ENCODE results near the gene EIF3D.

DNA sequence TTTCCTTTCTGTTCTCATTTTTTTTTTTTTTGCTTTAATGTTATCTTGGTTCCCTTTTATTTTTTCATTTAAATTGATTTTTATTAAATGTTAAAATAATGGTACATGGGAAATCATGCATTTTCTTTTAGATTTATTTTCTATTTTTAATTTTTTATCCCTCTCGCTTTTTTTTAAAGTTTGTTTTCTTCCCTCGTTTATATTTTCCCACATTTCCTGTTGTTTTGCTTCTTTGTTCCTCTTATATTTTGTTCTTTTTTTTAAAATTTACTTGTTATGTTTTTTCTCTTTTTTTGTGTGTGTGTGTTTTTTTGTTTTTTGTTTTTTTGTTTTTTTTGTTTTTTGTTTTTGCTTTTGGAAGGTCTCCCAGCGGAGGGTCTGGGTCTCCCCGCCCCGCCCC, 34.9 kb upstream of the EIF3D start:
- TF ChIP-seq POLR2AphosphoS5 (IDR thresholded peaks at IDR 0.05) = no peak
- TF ChIP-seq, protein P1, sequence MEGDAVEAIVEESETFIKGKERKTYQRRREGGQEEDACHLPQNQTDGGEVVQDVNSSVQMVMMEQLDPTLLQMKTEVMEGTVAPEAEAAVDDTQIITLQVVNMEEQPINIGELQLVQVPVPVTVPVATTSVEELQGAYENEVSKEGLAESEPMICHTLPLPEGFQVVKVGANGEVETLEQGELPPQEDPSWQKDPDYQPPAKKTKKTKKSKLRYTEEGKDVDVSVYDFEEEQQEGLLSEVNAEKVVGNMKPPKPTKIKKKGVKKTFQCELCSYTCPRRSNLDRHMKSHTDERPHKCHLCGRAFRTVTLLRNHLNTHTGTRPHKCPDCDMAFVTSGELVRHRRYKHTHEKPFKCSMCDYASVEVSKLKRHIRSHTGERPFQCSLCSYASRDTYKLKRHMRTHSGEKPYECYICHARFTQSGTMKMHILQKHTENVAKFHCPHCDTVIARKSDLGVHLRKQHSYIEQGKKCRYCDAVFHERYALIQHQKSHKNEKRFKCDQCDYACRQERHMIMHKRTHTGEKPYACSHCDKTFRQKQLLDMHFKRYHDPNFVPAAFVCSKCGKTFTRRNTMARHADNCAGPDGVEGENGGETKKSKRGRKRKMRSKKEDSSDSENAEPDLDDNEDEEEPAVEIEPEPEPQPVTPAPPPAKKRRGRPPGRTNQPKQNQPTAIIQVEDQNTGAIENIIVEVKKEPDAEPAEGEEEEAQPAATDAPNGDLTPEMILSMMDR (IDR thresholded peaks at IDR 0.05) = no peak
- no peak for TF ChIP-seq POLR2A (IDR thresholded peaks at IDR 0.05)
